Nephron (organoid): ENCODE measurements around the gene GSG1L.

Source experiments
- H3K27ac Mint-ChIP-seq, 3 experiments: 2 replicates each; pipeline ENCODE4 v1.8.0; 2020; ENCODE audit warnings: mixed read lengths in 3 of 3, mild to moderate bottlenecking in 2 of 3, moderate library complexity in 1 of 3
- H3K27me3 Mint-ChIP-seq: 2 replicates; pipeline ENCODE4 v1.8.0; 2021; ENCODE audit warnings: low read depth, mild to moderate bottlenecking, moderate library complexity, mixed read lengths
- H3K36me3 Mint-ChIP-seq: 2 replicates; pipeline ENCODE4 v1.8.0; 2020; ENCODE audit warnings: low read depth, mixed read lengths
- H3K4me1 Mint-ChIP-seq: 2 replicates; pipeline ENCODE4 v1.8.0; 2020; ENCODE audit warnings: mixed read lengths
- H3K4me3 Mint-ChIP-seq, 3 experiments: 2 replicates each; pipeline ENCODE4 v1.8.0; 2020; ENCODE audit warnings: mild to moderate bottlenecking in 3 of 3, mixed read lengths in 3 of 3, moderate library complexity in 2 of 3
- H3K9me3 Mint-ChIP-seq: 2 replicates; pipeline ENCODE4 v1.8.0; 2020; ENCODE audit warnings: mixed read lengths
- TF ChIP-seq, protein P1 (sequence below), 3 experiments: fragments of 200-600 bp; sonication (generic); IDR thresholded peaks; one replicate each; pipeline ENCODE4 v1.5.0; 2021; ENCODE audit warnings: antibody characterized with exemption in 3 of 3; ENCODE audit not compliant: unreplicated experiment in 3 of 3

Gene GSG1L

DNA sequence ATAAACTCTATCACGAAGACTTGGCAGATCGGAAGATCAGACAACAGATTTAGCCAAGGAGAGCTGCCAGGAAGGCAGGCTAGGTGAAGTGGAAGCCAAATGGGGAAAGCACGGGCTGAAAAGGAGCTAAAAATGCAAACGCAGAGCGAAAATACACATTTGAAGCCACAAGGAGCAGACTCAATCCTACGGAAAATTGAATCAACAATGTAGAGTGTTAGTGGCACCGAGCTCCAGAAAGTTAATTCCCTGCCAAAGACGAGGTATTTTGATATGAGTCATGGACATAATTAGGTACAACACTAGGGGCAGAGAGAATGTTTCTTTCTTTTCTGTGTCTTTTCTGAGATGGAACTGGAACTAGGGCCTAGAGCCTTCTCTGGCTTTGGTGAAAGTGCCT, 20.7 kb downstream of the GSG1L start:
- no peaks in the 10 kb centered on the region for H3K36me3 Mint-ChIP-seq
- H3K9me3 Mint-ChIP-seq = peaks cover 9% of the 10 kb centered on the region
- TF ChIP-seq, protein P1, sequence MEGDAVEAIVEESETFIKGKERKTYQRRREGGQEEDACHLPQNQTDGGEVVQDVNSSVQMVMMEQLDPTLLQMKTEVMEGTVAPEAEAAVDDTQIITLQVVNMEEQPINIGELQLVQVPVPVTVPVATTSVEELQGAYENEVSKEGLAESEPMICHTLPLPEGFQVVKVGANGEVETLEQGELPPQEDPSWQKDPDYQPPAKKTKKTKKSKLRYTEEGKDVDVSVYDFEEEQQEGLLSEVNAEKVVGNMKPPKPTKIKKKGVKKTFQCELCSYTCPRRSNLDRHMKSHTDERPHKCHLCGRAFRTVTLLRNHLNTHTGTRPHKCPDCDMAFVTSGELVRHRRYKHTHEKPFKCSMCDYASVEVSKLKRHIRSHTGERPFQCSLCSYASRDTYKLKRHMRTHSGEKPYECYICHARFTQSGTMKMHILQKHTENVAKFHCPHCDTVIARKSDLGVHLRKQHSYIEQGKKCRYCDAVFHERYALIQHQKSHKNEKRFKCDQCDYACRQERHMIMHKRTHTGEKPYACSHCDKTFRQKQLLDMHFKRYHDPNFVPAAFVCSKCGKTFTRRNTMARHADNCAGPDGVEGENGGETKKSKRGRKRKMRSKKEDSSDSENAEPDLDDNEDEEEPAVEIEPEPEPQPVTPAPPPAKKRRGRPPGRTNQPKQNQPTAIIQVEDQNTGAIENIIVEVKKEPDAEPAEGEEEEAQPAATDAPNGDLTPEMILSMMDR (IDR thresholded peaks at IDR 0.05; ENCODE audit: unreplicated experiment in 3 of 3) = no peak
- H3K27me3 Mint-ChIP-seq = peaks cover 6% of the 10 kb centered on the region
- H3K4me3 Mint-ChIP-seq = no peak overlapping the region
- H3K4me1 Mint-ChIP-seq = no peaks in the 10 kb centered on the region
- H3K27ac Mint-ChIP-seq = no peak overlapping the region

DNA sequence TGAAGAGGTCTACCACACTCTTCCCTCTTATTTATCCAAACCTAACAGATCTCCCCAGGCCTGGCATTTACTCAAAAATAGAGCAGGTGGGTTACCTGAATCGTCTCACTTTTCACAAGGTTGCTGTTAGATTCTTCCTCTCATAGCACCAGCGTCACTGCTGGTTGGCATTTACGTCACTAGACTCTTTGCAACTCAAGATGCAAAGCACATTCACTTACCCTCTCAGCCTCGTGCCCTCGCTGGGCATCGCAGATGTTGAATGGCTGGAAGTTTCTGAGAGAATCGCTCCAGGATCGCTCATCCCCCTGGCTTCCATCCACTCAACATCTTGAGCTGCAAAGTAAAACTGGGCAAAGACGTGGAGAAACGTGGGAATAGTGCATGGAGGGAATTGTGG, 21.9 kb downstream of the GSG1L start:
- Mint-ChIP-seq H3K27me3 (peaks cover 9% of the 10 kb centered on the region), H3K36me3 (no peaks in the 10 kb centered on the region), H3K9me3 (no peaks in the 10 kb centered on the region), H3K4me3 (no peak overlapping the region), H3K27ac (no peak overlapping the region), H3K4me1 (peaks cover 3% of the 10 kb centered on the region)
- TF ChIP-seq, protein P1 (IDR thresholded peaks at IDR 0.05; ENCODE audit: unreplicated experiment in 3 of 3) = no peak

DNA sequence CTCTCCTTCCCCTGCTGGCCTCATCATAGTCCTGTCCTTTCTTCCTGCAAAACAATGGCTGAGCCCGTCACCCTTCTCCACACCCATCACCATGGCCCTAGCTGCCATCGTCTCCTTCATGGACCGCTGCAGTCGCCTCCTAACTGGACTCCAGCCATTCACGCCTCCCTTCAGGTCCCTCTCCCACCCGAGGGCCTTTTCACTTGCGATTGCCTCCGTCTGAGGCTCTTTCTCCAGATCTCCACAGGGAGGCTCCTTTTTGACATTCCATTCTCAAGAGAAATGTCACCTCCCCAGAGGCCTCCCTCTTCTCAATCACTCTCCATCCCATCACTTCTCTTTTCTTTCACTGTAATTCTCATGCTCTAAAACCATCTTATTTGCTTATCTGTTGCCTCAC, 23.5 kb downstream of the GSG1L start:
- TF ChIP-seq, protein P1 (IDR thresholded peaks at IDR 0.05; ENCODE audit: unreplicated experiment in 3 of 3) = no peak
- Mint-ChIP-seq H3K36me3 (no peaks in the 10 kb centered on the region), H3K27ac (no peak overlapping the region), H3K4me3 (no peak overlapping the region), H3K9me3 (no peaks in the 10 kb centered on the region), H3K4me1 (peaks cover 10% of the 10 kb centered on the region), H3K27me3 (peaks cover 9% of the 10 kb centered on the region)

DNA sequence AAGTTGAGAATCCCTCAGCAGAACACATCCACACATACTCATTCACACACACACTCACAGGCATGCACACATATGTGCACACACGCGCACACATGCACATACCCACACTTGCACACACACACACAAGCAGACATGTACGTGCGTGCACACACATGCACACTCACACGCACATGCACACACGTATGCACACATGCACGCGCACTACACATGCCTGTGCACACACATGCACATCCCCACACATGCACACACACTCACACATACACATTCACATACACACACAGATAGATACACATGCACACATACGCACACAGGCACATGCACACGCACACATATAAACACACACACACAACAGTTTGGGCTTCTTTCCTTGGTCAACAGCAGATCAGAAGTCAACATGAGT, 24.0 kb downstream of the GSG1L start:
- Mint-ChIP-seq H3K27ac (no peak overlapping the region), H3K36me3 (no peaks in the 10 kb centered on the region), H3K4me3 (no peak overlapping the region), H3K9me3 (no peaks in the 10 kb centered on the region), H3K4me1 (peaks cover 10% of the 10 kb centered on the region), H3K27me3 (peaks cover 9% of the 10 kb centered on the region)
- TF ChIP-seq, protein P1 (IDR thresholded peaks at IDR 0.05; ENCODE audit: unreplicated experiment in 3 of 3) = no peak

DNA sequence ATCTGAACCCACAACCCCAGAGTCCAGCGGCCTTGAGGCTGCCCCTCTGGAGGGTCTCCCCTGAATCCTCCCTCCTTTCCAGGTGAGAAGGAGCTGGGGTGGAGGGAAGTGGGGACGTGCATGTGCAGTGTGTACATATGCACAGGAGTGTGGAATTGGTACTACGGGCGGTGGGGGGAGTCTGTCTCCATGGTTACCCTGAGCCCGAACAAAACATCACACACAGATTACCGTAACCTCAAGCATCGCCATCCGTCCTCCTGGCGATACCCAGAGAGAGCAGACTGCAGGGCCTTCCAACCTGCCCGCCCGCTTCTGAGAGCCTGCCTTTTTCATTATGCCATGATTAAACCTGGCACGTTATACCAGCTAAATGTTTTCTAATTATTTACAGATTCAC, 25.1 kb downstream of the GSG1L start:
- H3K4me3 Mint-ChIP-seq = no peak overlapping the region
- no peaks in the 10 kb centered on the region for H3K36me3 Mint-ChIP-seq
- no peaks in the 10 kb centered on the region for H3K9me3 Mint-ChIP-seq
- H3K27ac Mint-ChIP-seq = no peak overlapping the region
- peaks cover 9% of the 10 kb centered on the region for H3K27me3 Mint-ChIP-seq
- peaks cover 10% of the 10 kb centered on the region for H3K4me1 Mint-ChIP-seq
- TF ChIP-seq, protein P1 (IDR thresholded peaks at IDR 0.05; ENCODE audit: unreplicated experiment in 3 of 3) = no peak

DNA sequence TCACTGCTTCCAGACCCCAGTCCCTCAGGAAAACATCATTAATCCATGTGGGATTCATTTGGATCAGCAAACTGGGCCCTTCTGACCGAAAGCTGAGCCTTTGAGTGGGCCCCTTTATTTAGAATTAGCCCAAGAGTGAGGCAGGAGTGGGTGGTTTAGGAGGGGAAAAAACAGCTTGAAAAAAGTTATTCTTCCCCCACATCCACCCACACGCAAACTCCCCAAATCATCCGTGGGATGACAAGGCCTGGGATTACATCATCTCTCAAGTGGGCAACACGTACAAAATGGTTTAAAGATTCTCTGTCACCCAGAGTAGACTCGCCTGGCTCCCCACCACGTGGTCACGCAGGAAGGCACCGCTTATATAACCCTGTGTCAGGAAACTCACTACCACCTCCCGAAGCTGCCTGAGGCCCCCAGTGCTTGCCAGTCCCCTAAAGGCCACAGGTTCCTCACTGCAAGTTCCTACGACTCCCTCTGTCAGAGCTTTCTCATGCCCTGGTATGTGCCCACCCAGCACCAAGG, 27.6 kb downstream of the GSG1L start:
- TF ChIP-seq, protein P1 (IDR thresholded peaks at IDR 0.05; ENCODE audit: unreplicated experiment in 3 of 3) = no peak
- H3K27ac Mint-ChIP-seq = peak overlapping the region in 1 of 3 experiments; percentile 42
- H3K4me1 Mint-ChIP-seq = peaks cover 10% of the 10 kb centered on the region
- no peaks in the 10 kb centered on the region for H3K36me3 Mint-ChIP-seq
- H3K4me3 Mint-ChIP-seq = no peak overlapping the region
- H3K27me3 Mint-ChIP-seq = peaks cover 12% of the 10 kb centered on the region
- H3K9me3 Mint-ChIP-seq = no peaks in the 10 kb centered on the region
